ENCODE measurements around the gene GOLGA6L7.
"Not testable (repeated sequence)": the region's sequence is repeated elsewhere in the genome, so short reads cannot be mapped to it uniquely, and the experiment has no call there.

GRCh38 chr15:28794231-28794630, 54.2 kb downstream of the GOLGA6L7 start:
- TF ChIP-seq CTCF (IDR thresholded peaks at IDR 0.05; ENCODE audit: low read length); EZH2 (optimal IDR thresholded peaks at IDR 0.05; ENCODE audit: low read depth, low read length): not testable (repeated sequence)

Data from MM.1S (cell line).